C4-2B (cell line): Measurements from ENCODE around the gene DYRK1B.

Source experiments
- CTCF ChIP-seq: fragments of 450-650 bp; conservative IDR thresholded peaks from 2 replicates; pipeline ENCODE4 v1.5.1; 2017; ENCODE audit warnings: mild to moderate bottlenecking
- ZFX ChIP-seq: fragments of 450-650 bp; IDR thresholded peaks from 2 replicates; pipeline ENCODE4 v1.6.1; 2017

- TF ChIP-seq CTCF (no peak), ZFX (no peak)
Observed at GRCh38 chr19:39816287-39817048, 17.5 kb downstream of the DYRK1B start.
